K562 (cell line): ENCODE data around the gene CUTA. TPM values are rescaled to one million over a fixed set of nuclear protein-coding genes. Genes with fewer than 3 reads are reported as not detected.

Experiments used
- ATAC-seq: fragments of 200-7000 bp; cut with Tn5 transposase; 3 replicates; pipeline ENCODE4 v1.9.1; 2020; ENCODE audit warnings: moderate library complexity
- BruUV-seq: library from RNA; stranded (reverse); fragments of 400-500 nt; replicated peaks from 2 replicates; lab custom pipeline; 2021; lab: Mats Ljungman, UMichigan
- CTCF ChIA-PET: fragments of 300-600 bp; formaldehyde crosslinking; extraction: SDS; loops from one replicate; lab custom pipeline; 2021; ENCODE audit warnings: low intra/inter-chr PET ratio; lab: Yijun Ruan, JAX
- POLR2A ChIA-PET: fragments of 300-600, 350-650 bp; sonication (Branson Sonifier 250); formaldehyde crosslinking; extraction: SDS; loops from one replicate; lab custom pipeline; 2021; ENCODE audit warnings: antibody characterized with exemption, inconsistent platforms; lab: Yijun Ruan, JAX
- DNase-seq, 4 experiments: peaks; one replicate each; pipeline versions ENCODE4 v3.0.0 to v3.0.0-alpha.2; 2011 to 2018; ENCODE audit warnings: low spot score in 3 of 4, mixed read lengths in 3 of 4; ENCODE audit errors: extremely low read depth in 1 of 4
- FAIRE-seq: peaks from 2 replicates; lab custom pipeline; 2011; peaks lifted over from hg19 to GRCh38; lab: Jason Lieb, UNC
- H2AFZ ChIP-seq: 2 replicates; pipeline ENCODE4 v1.6.0; 2011; ENCODE audit warnings: low read depth, low read length, control low read depth, inconsistent platforms
- H3K27ac ChIP-seq: fragments of 200-600 bp; 3 replicates; pipeline ENCODE4 v1.8.0; 2011; ENCODE audit warnings: low read depth, mild to moderate bottlenecking, control low read depth, inconsistent platforms, low read length, moderate library complexity, mixed read lengths; ENCODE audit errors: extremely low read depth
- H3K27me3 ChIP-seq, 2 experiments: fragments of 300-600 bp in 1 of 2; 2 replicates in 1 of 2; 3 replicates in 1 of 2; pipeline versions ENCODE4 v1.6.0 to v1.8.0; 2011; ENCODE audit warnings: inconsistent platforms in 2 of 2, low read length in 2 of 2, mild to moderate bottlenecking in 1 of 2, mixed read lengths in 1 of 2, moderate library complexity in 1 of 2; ENCODE audit not compliant: control insufficient read depth in 2 of 2, insufficient read depth in 2 of 2
- H3K36me3 ChIP-seq: fragments of 300-600 bp; 3 replicates; pipeline ENCODE4 v1.8.0; 2011; ENCODE audit warnings: mild to moderate bottlenecking, low read length, inconsistent platforms; ENCODE audit not compliant: control insufficient read depth, insufficient read depth
- H3K4me1 ChIP-seq, 2 experiments: fragments of 200-600 bp in 1 of 2; replicated peaks in 1 of 2; 2 replicates in 1 of 2; 3 replicates in 1 of 2; pipeline versions ENCODE4 v1.5.1 to v1.8.0; 2011; ENCODE audit warnings: inconsistent platforms in 2 of 2, low read length in 2 of 2, mild to moderate bottlenecking in 1 of 2, mixed read lengths in 1 of 2, moderate library complexity in 1 of 2; ENCODE audit not compliant: control insufficient read depth in 2 of 2, insufficient read depth in 2 of 2
- H3K4me2 ChIP-seq: 2 replicates; pipeline ENCODE4 v1.6.1; 2011; ENCODE audit warnings: low read length, control low read depth, inconsistent platforms, mixed read lengths; ENCODE audit not compliant: insufficient read depth
- H3K4me3 ChIP-seq: fragments of 200-600 bp; sonication (generic), shearing (Covaris generic); 2 replicates; pipeline ENCODE4 v1.5.1; 2016; ENCODE audit warnings: control low read depth, inconsistent platforms
- H3K79me2 ChIP-seq: fragments of 200-600 bp; 3 replicates; pipeline ENCODE4 v1.8.0; 2011; ENCODE audit warnings: low read length, inconsistent platforms; ENCODE audit not compliant: control insufficient read depth, insufficient read depth
- H3K9ac ChIP-seq, 2 experiments: 2 replicates each; pipeline versions ENCODE4 v1.6.0 to v1.6.1; 2011; ENCODE audit warnings: low read depth in 2 of 2, low read length in 2 of 2, control low read depth in 1 of 2, inconsistent platforms in 1 of 2, mild to moderate bottlenecking in 1 of 2, mixed read lengths in 1 of 2; ENCODE audit not compliant: insufficient read depth in 1 of 2
- H3K9me1 ChIP-seq: one replicate; pipeline ENCODE4 v1.6.0; 2011; ENCODE audit warnings: inconsistent platforms, mild to moderate bottlenecking, low read length, moderate library complexity; ENCODE audit not compliant: control insufficient read depth, insufficient read depth
- H3K9me3 ChIP-seq: replicated peaks from 2 replicates; pipeline ENCODE4 v1.5.1; 2011; ENCODE audit warnings: low read depth, low read length, inconsistent platforms; ENCODE audit not compliant: control insufficient read depth, insufficient read depth
- H4K20me1 ChIP-seq: replicated peaks from 2 replicates; pipeline ENCODE4 v1.6.1; 2011; ENCODE audit warnings: low read length, inconsistent platforms, mixed read lengths; ENCODE audit not compliant: control insufficient read depth, insufficient read depth
- JUN ChIP-seq, 2 experiments: sonication (generic) in 1 of 2; formaldehyde crosslinking in 1 of 2; IDR thresholded peaks; 2 replicates each; pipeline versions ENCODE4 v1.6.1 to v1.8.0; 2012 to 2022; ENCODE audit warnings: borderline replicate concordance in 2 of 2, mild to moderate bottlenecking in 2 of 2, improper control_type of control experiment in 1 of 2, low read depth in 1 of 2, low read length in 1 of 2, missing genetic modification reagents in 1 of 2
- MAZ ChIP-seq, 2 experiments: fragments of 450-650 bp in 1 of 2; sonication (generic) in 1 of 2; formaldehyde crosslinking; IDR thresholded peaks in 1 of 2; conservative IDR thresholded peaks in 1 of 2; 2 replicates each; pipeline versions ENCODE4 v1.4.0 to v1.5.0; 2020; ENCODE audit warnings: mild to moderate bottlenecking in 1 of 2, missing genetic modification reagents in 1 of 2
- ZBTB33 ChIP-seq: sonication (generic); formaldehyde crosslinking; IDR thresholded peaks from 2 replicates; pipeline ENCODE4 v1.8.1; 2023; ENCODE audit warnings: mild to moderate bottlenecking, missing genetic modification reagents
- WGBS: fragments of 100-300 bp; shearing (Covaris generic); methylation state at CpG from one replicate; pipeline ENCODE4 v1.1.6; 2016; ENCODE audit warnings: low coverage, mixed read lengths; ENCODE audit not compliant: insufficient coverage; ENCODE audit errors: missing lambda C conversion rate; 5-methylcytosine and 5-hydroxymethylcytosine counted together
- in situ Hi-C: fragments of 300-500 bp; cut with MboI; formaldehyde crosslinking; loops from 4 replicates; pipeline ENCODE4 v1.15.0; 2018; ENCODE audit warnings: inconsistent platforms, mixed read lengths
- intact Hi-C: fragments of 100-400 bp; cut with micrococcal nuclease; formaldehyde crosslinking; loops from 2 replicates; pipeline ENCODE4 v1.14.2; 2022
- polyA plus RNA-seq, 8 experiments: library from polyadenylated mRNA; depleted of rRNA in 4 of 8; stranded (reverse) in 5 of 8; unstranded in 3 of 8; fragments of >200 nt; fragmentation: Nextera tagmentation in 2 of 8; fragmentation: Illumina TruSeq in 1 of 8; extraction: Ambion mirVana in 2 of 8; extraction: Trizol in 1 of 8; gene quantifications; 2 replicates each; pipeline versions ENCODE4 v1.2.1 to v1.2.3, GENCODE V29; 2011 to 2014; ENCODE audit warnings: inconsistent platforms in 1 of 8, missing spikeins in 1 of 8
- total RNA-seq, 7 experiments: library from RNA; depleted of rRNA in 6 of 7; stranded (reverse); fragments of >200 nt in 6 of 7; fragmentation: Illumina TruSeq in 2 of 7; extraction: Trizol in 2 of 7; gene quantifications; 2 replicates each; pipeline versions ENCODE4 v1.2.1 to v1.2.3, GENCODE V29; 2011 to 2021; ENCODE audit warnings: low replicate concordance in 1 of 7

The CUTA gene
- total and polyA plus RNA-seq, 9 of the 15 experiments (the other 6 are each of a cell fraction or from before 2014, with no cell fraction given), result 166 to 682 (median 310) TPM

GRCh38 chr6:33383427-33384185, 34.3 kb downstream of the CUTA start:
- peak overlapping the region in 1 of 2 experiments; percentile 49; a peak in 1 of 4 replicates for H3K9ac ChIP-seq
- DNase-seq, result no peak
- no peaks in the 10 kb centered on the region for H3K27me3 ChIP-seq
- ChIA-PET POLR2A (interaction anchor here (0.6 kb wide), 2 partner anchors 66 to 84 kb away, joined by 3 to 4 read pairs; no protein-coding TSS in a partner anchor), CTCF (interaction anchor here (0.6 kb wide), 1 partner anchor 47 kb away, joined by 3 read pairs; no protein-coding TSS in a partner anchor)
- H3K4me2 ChIP-seq, result no peak overlapping the region
- 0 out of 2 replicates have a peak overlapping the region, but pooled peaks have one; percentile 19 for H2AFZ ChIP-seq
- no peak for ATAC-seq
- H3K36me3 ChIP-seq, result no peaks in the 10 kb centered on the region
- BruUV-seq, result no TSS peak
- H3K79me2 ChIP-seq, result no peaks in the 10 kb centered on the region
- no peaks in the 10 kb centered on the region for H3K9me3 ChIP-seq
- in situ Hi-C loops (no loop called here), intact Hi-C loops (no loop called here)
- TF ChIP-seq JUN (IDR thresholded peaks at IDR 0.05; ENCODE audit: borderline replicate concordance, low read depth, low read length) (no peak), JUN (CRISPR knock-in tag; IDR thresholded peaks at IDR 0.05; ENCODE audit: borderline replicate concordance) (no peak), MAZ (CRISPR knock-in tag; conservative IDR thresholded peaks at IDR 0.05 in 1 of 2, IDR thresholded peaks at IDR 0.05 in 1 of 2) (no peak), ZBTB33 (CRISPR knock-in tag) (no peak)
- WGBS, result 60% methylated on average over 10 of the region's 10 CpGs
- FAIRE-seq, result no peak
- H3K27ac ChIP-seq, result no peak overlapping the region
- no peaks in the 10 kb centered on the region for H3K9me1 ChIP-seq
- no peaks in the 10 kb centered on the region for H4K20me1 ChIP-seq
- no peak overlapping the region for H3K4me3 ChIP-seq
- peaks cover 19 to 21% of the 10 kb centered on the region in 2 experiments for H3K4me1 ChIP-seq
